GM23338 (cell line): Measurements from ENCODE around the gene CMSS1. TPM values are rescaled to one million over a fixed set of nuclear protein-coding genes. Genes with fewer than 3 reads are reported as not detected.

ENCODE experiments used
- ATAC-seq: fragments of 200-7000 bp; cut with Tn5 transposase; 3 replicates; pipeline ENCODE4 v1.9.1; 2020
- DNase-seq: peaks from one replicate; pipeline ENCODE4 v3.0.0-alpha.2; 2015; ENCODE audit warnings: low spot score
- H2AFZ ChIP-seq: fragments of 200-600 bp; sonication (generic); 2 replicates; pipeline ENCODE4 v1.8.0; 2016; ENCODE audit warnings: antibody characterized with exemption, mild to moderate bottlenecking, moderate library complexity
- H3F3A ChIP-seq: fragments of 200-600 bp; sonication (generic); replicated peaks from 2 replicates; pipeline ENCODE4 v1.8.0; 2017; ENCODE audit warnings: antibody characterized with exemption, mixed run types, low read depth
- H3K27ac ChIP-seq: fragments of 200-600 bp; sonication (generic); 2 replicates; pipeline ENCODE4 v1.6.1; 2016; ENCODE audit warnings: low read depth
- H3K27me3 ChIP-seq: fragments of 200-600 bp; sonication (generic); 2 replicates; pipeline ENCODE4 v1.8.0; 2016; ENCODE audit warnings: mild to moderate bottlenecking, mixed run types, moderate library complexity; ENCODE audit not compliant: insufficient read depth
- H3K36me3 ChIP-seq: fragments of 200-600 bp; sonication (generic); 2 replicates; pipeline ENCODE4 v1.8.0; 2016; ENCODE audit warnings: mild to moderate bottlenecking; ENCODE audit not compliant: insufficient read depth
- H3K4me1 ChIP-seq: fragments of 200-600 bp; sonication (generic); 2 replicates; pipeline ENCODE4 v1.8.0; 2016; ENCODE audit warnings: mild to moderate bottlenecking, moderate library complexity; ENCODE audit not compliant: insufficient read depth
- H3K4me2 ChIP-seq: fragments of 200-600 bp; sonication (generic); 2 replicates; pipeline ENCODE4 v1.7.1; 2017; ENCODE audit warnings: mixed run types
- H3K4me3 ChIP-seq: fragments of 200-600 bp; sonication (generic); 2 replicates; pipeline ENCODE4 v1.6.1; 2016; ENCODE audit warnings: mixed run types
- H3K79me2 ChIP-seq: fragments of 200-600 bp; sonication (generic); replicated peaks from 2 replicates; pipeline ENCODE4 v1.8.0; 2017; ENCODE audit warnings: mild to moderate bottlenecking; ENCODE audit not compliant: insufficient read depth
- H3K9me2 ChIP-seq: fragments of 200-600 bp; sonication (generic); 2 replicates; pipeline ENCODE4 v1.8.0; 2017; ENCODE audit not compliant: insufficient read depth
- H4K20me1 ChIP-seq: fragments of 200-600 bp; sonication (generic); replicated peaks from 2 replicates; pipeline ENCODE4 v1.8.0; 2017; ENCODE audit warnings: mild to moderate bottlenecking; ENCODE audit not compliant: insufficient read depth
- H3K27ac Mint-ChIP-seq: 2 replicates; pipeline ENCODE4 v1.8.0; 2020; ENCODE audit warnings: inconsistent platforms, mild to moderate bottlenecking, moderate library complexity, mixed read lengths
- H3K27me3 Mint-ChIP-seq: 3 replicates; pipeline ENCODE4 v1.8.0; 2022; ENCODE audit warnings: low read depth, mild to moderate bottlenecking, moderate library complexity, mixed read lengths, inconsistent platforms; ENCODE audit not compliant: insufficient read depth, poor library complexity
- H3K36me3 Mint-ChIP-seq: 3 replicates; pipeline ENCODE4 v1.8.0; 2021; ENCODE audit warnings: low read depth, mild to moderate bottlenecking, inconsistent platforms, moderate library complexity, mixed read lengths
- H3K4me1 Mint-ChIP-seq: 3 replicates; pipeline ENCODE4 v1.8.0; 2020; ENCODE audit warnings: mild to moderate bottlenecking, inconsistent platforms, mixed read lengths
- H3K4me3 Mint-ChIP-seq: 3 replicates; pipeline ENCODE4 v1.8.0; 2021; ENCODE audit warnings: moderate library complexity, mild to moderate bottlenecking, inconsistent platforms, mixed read lengths
- H3K9me3 Mint-ChIP-seq: 3 replicates; pipeline ENCODE4 v1.8.0; 2020; ENCODE audit warnings: moderate library complexity, mild to moderate bottlenecking, inconsistent platforms, mixed read lengths
- CREB1 ChIP-seq: fragments of 250-450 bp; sonication (Bioruptor Pico); IDR thresholded peaks from 2 replicates; pipeline ENCODE4 v1.5.0; 2020; ENCODE audit warnings: low read depth, mild to moderate bottlenecking, moderate library complexity
- CTCF ChIP-seq, 2 experiments: fragments of 200-600 bp in 1 of 2; sonication (generic) in 1 of 2; conservative IDR thresholded peaks; 2 replicates each; pipeline versions ENCODE4 v1.5.1 to v1.6.1; 2016 to 2017; ENCODE audit warnings: antibody characterized with exemption in 2 of 2, low read depth in 2 of 2, mild to moderate bottlenecking in 2 of 2, moderate library complexity in 1 of 2
- EZH2 ChIP-seq: fragments of 200-600 bp; sonication (generic); IDR thresholded peaks from one replicate; pipeline ENCODE4 v1.8.0; 2017; ENCODE audit warnings: antibody characterized with exemption, mild to moderate bottlenecking, low read depth; ENCODE audit not compliant: unreplicated experiment
- EZH2phosphoT487 ChIP-seq: fragments of 200-600 bp; sonication (generic); IDR thresholded peaks from one replicate; pipeline ENCODE4 v1.8.1; 2018; ENCODE audit warnings: antibody characterized with exemption; ENCODE audit not compliant: unreplicated experiment
- JUNB ChIP-seq: IDR thresholded peaks from one replicate; pipeline ENCODE4 v1.6.1; 2016; ENCODE audit warnings: antibody characterized with exemption; ENCODE audit not compliant: unreplicated experiment
- NANOG ChIP-seq: IDR thresholded peaks from 2 replicates; pipeline ENCODE4 v1.6.1; 2016; ENCODE audit warnings: antibody characterized with exemption, borderline replicate concordance
- POLR2AphosphoS5 ChIP-seq: IDR thresholded peaks from 2 replicates; pipeline ENCODE4 v1.6.1; 2016; ENCODE audit warnings: antibody characterized with exemption, low read depth
- STAT1 ChIP-seq: IDR thresholded peaks from one replicate; pipeline ENCODE4 v1.6.1; 2016; ENCODE audit warnings: antibody characterized with exemption; ENCODE audit not compliant: unreplicated experiment
- ZNF114 ChIP-seq: fragments of 250-450 bp; sonication (Bioruptor Pico); IDR thresholded peaks from 2 replicates; pipeline ENCODE4 v1.5.0; 2020; ENCODE audit warnings: mild to moderate bottlenecking, moderate library complexity
- ZNF331 ChIP-seq: fragments of 250-450 bp; sonication (Bioruptor Pico); IDR thresholded peaks from 2 replicates; pipeline ENCODE4 v1.5.0; 2020; ENCODE audit warnings: low read depth, mild to moderate bottlenecking, moderate library complexity
- ZNF462 ChIP-seq: fragments of 250-450 bp; sonication (Bioruptor Pico); IDR thresholded peaks from 2 replicates; pipeline ENCODE4 v1.5.0; 2020; ENCODE audit warnings: mild to moderate bottlenecking, moderate library complexity
- polyA plus RNA-seq: library from polyadenylated mRNA; unstranded; fragments of >200 nt; fragmentation: Nextera tagmentation; extraction: Ambion mirVana; gene quantifications from 2 replicates; pipeline ENCODE4 v1.2.1, GENCODE V29; 2016
- total RNA-seq: library from RNA; depleted of rRNA; stranded (reverse); fragments of >200 nt; shearing (Covaris generic); gene quantifications from 2 replicates; pipeline ENCODE4 v1.2.3, GENCODE V29; 2014
- TF ChIP-seq, protein P1 (sequence below): IDR thresholded peaks from 2 replicates; pipeline ENCODE4 v1.6.1; 2016; ENCODE audit warnings: antibody characterized with exemption

The CMSS1 gene
- total and polyA plus RNA-seq, 2 experiments from 2014 or later, result 39.4 to 187 TPM

DNA sequence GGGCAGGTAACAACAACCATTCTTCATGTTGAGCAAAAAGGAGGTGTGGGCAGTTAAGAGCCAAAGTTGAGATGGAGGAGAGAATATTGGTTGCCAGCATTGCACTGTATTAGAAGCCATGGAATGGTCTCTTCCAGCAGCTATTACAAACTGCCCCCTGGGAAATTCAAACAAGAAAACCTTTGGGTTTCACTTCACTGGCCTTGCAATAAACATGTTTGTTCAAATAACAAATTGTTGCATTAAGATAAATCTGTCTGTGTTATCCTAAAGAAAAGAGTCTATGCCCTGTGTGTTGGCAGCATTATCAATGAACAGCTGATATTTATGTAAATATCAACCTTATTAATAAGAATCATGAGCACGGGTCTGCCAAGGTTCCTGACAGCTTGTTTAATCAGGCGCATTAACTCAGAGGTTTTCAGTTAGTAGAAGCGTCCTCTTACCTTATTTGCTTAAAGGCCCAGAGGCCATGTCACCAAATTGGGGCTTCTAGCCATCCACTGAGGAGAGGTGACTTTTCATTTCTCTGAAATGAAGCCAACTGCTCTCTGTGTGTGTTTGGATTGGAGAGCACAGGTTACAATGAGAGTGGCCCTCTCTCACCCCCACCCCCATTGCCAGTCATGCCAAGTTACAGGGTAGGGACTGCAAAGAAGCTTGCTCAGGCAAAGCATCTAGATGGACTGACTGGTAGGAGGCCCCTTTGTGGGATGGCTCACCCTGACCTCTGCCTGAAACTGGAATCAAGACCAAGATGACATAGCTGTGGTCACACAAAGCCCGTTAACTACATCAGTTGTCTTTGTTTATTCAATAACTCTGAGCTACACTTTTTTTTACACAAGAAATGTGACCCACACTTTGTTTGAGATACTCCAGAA is 286.1 kb downstream of the CMSS1 start:
- no peaks in the 10 kb centered on the region for H4K20me1 ChIP-seq
- peaks cover 34% of the 10 kb centered on the region; the same call in 2 of the 3 replicates for H3K4me1 Mint-ChIP-seq
- DNase-seq (no peak), ATAC-seq (no peak)
- TF ChIP-seq CREB1 (CRISPR knock-in tag) (no peak), NANOG (no peak), ZNF331 (CRISPR knock-in tag) (no peak), ZNF462 (no peak), POLR2AphosphoS5 (no peak), EZH2phosphoT487 (no peak), CTCF (conservative IDR thresholded peaks at IDR 0.05; ENCODE audit: low read depth in 2 of 2) (no peak), JUNB (no peak), EZH2 (no peak), STAT1 (no peak), ZNF114 (CRISPR knock-in tag) (no peak)
- TF ChIP-seq, protein P1, sequence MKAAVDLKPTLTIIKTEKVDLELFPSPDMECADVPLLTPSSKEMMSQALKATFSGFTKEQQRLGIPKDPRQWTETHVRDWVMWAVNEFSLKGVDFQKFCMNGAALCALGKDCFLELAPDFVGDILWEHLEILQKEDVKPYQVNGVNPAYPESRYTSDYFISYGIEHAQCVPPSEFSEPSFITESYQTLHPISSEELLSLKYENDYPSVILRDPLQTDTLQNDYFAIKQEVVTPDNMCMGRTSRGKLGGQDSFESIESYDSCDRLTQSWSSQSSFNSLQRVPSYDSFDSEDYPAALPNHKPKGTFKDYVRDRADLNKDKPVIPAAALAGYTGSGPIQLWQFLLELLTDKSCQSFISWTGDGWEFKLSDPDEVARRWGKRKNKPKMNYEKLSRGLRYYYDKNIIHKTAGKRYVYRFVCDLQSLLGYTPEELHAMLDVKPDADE, result no peak
- H3K9me2 ChIP-seq, result no peaks in the 10 kb centered on the region
- no peak overlapping the region for H2AFZ ChIP-seq
- no peak overlapping the region for H3K27ac Mint-ChIP-seq
- no peaks in the 10 kb centered on the region; the same call in 2 of the 3 replicates for H3K36me3 Mint-ChIP-seq
- no peaks in the 10 kb centered on the region for H3K27me3 ChIP-seq
- H3K4me1 ChIP-seq, result 0 out of 2 replicates have a peak, but pooled peaks cover 7% of the 10 kb centered on the region
- no peak overlapping the region for H3K4me3 Mint-ChIP-seq
- H3K4me2 ChIP-seq, result no peak overlapping the region
- no peaks in the 10 kb centered on the region for H3F3A ChIP-seq
- H3K27ac ChIP-seq, result no peak overlapping the region
- peaks cover 1% of the 10 kb centered on the region for H3K27me3 Mint-ChIP-seq
- no peaks in the 10 kb centered on the region for H3K36me3 ChIP-seq
- H3K4me3 ChIP-seq, result no peak overlapping the region
- H3K9me3 Mint-ChIP-seq, result no peaks in the 10 kb centered on the region
- H3K79me2 ChIP-seq, result no peaks in the 10 kb centered on the region
